Liver (tissue), 9 donors: ENCODE measurements around the gene CHAMP1. TPM values are rescaled to one million over a fixed set of nuclear protein-coding genes. Genes with fewer than 3 reads are reported as not detected.

Source experiments
- DNase-seq: peaks from one replicate; pipeline ENCODE4 v3.0.0-alpha.2; 2017; ENCODE audit warnings: low spot score
- H3K27ac ChIP-seq, 2 donors: one replicate each; pipeline ENCODE4 v1.7.0; 2013; ENCODE audit warnings: inconsistent platforms in 2 of 2, low read length in 2 of 2, control low read depth in 1 of 2, low read depth in 1 of 2, mild to moderate bottlenecking in 1 of 2
- H3K27me3 ChIP-seq, 4 donors: one replicate each; pipeline versions ENCODE4 v1.6.1 to v1.7.0; 2013; ENCODE audit warnings: low read length in 3 of 4, inconsistent platforms in 1 of 4, mild to moderate bottlenecking in 1 of 4, moderate library complexity in 1 of 4; ENCODE audit not compliant: control insufficient read depth in 4 of 4, insufficient read depth in 4 of 4
- H3K36me3 ChIP-seq, 4 donors: one replicate each; pipeline versions ENCODE4 v1.6.1 to v1.7.0; 2013; ENCODE audit warnings: low read length in 3 of 4, mild to moderate bottlenecking in 3 of 4, low read depth in 1 of 4, moderate library complexity in 1 of 4; ENCODE audit not compliant: control insufficient read depth in 4 of 4, insufficient read depth in 3 of 4
- H3K4me1 ChIP-seq, 4 donors: one replicate each; pipeline versions ENCODE4 v1.6.1 to v1.7.0; 2013; ENCODE audit warnings: low read length in 3 of 4, mild to moderate bottlenecking in 3 of 4, moderate library complexity in 1 of 4; ENCODE audit not compliant: control insufficient read depth in 4 of 4, insufficient read depth in 4 of 4
- H3K4me3 ChIP-seq, 3 donors: one replicate each; pipeline versions ENCODE4 v1.6.1 to v1.7.0; 2013; ENCODE audit warnings: low read length in 3 of 3, control low read depth in 1 of 3, low read depth in 1 of 3, mild to moderate bottlenecking in 1 of 3
- H3K9ac ChIP-seq, 2 donors: one replicate each; pipeline ENCODE4 v1.7.0; 2013; ENCODE audit warnings: low read length in 2 of 2, mild to moderate bottlenecking in 2 of 2, moderate library complexity in 2 of 2, control low read depth in 1 of 2, low read depth in 1 of 2
- H3K9me3 ChIP-seq, 4 donors: one replicate each; pipeline versions ENCODE4 v1.6.1 to v1.7.0; 2013; ENCODE audit warnings: low read length in 3 of 4; ENCODE audit not compliant: control insufficient read depth in 4 of 4
- GABPA ChIP-seq, 2 donors: IDR thresholded peaks in 1 of 2; conservative IDR thresholded peaks in 1 of 2; 2 replicates each; pipeline ENCODE4 v1.6.1; 2016; ENCODE audit warnings: antibody characterized with exemption in 2 of 2, mild to moderate bottlenecking in 1 of 2, moderate library complexity in 1 of 2
- RAD21 ChIP-seq, 2 donors: IDR thresholded peaks; 2 replicates each; pipeline ENCODE4 v1.6.1; 2016; ENCODE audit warnings: antibody characterized with exemption in 2 of 2, mild to moderate bottlenecking in 2 of 2
- WGBS: extraction: QIAGEN DNeasy Blood & Tissue Kit; methylation state at CpG from one replicate; pipeline ENCODE4 v1.1.7; 2013; 5-methylcytosine and 5-hydroxymethylcytosine counted together
- polyA plus RNA-seq, 2 donors: library from polyadenylated mRNA; stranded (reverse) in 1 of 2; unstranded in 1 of 2; fragments of 200-250 nt in 1 of 2; fragments of >200 nt in 1 of 2; fragmentation: Nextera tagmentation in 1 of 2; extraction: Ambion mirVana in 1 of 2; gene quantifications; one replicate each; pipeline versions ENCODE4 v1.2.1 to v1.2.3, GENCODE V29; 2013 to 2015
- total RNA-seq, 2 donors: library from RNA; depleted of rRNA; stranded (reverse); fragments of >200 nt; gene quantifications; one replicate each; pipeline ENCODE4 v1.2.3, GENCODE V29; 2014
- TF ChIP-seq, protein P1 (sequence below): IDR thresholded peaks from 2 replicates; pipeline ENCODE4 v1.6.1; 2016; ENCODE audit warnings: antibody characterized with exemption
- TF ChIP-seq, protein P2 (sequence below): fragments of 150-350 bp; IDR thresholded peaks from 2 replicates; pipeline ENCODE4 v1.5.1; 2017; ENCODE audit warnings: improper control_type of control experiment, low read depth, low read length; ENCODE audit not compliant: missing input control
- TF ChIP-seq, protein P3 (sequence below): IDR thresholded peaks from 2 replicates; pipeline ENCODE4 v1.6.1; 2016; ENCODE audit warnings: antibody characterized with exemption, mild to moderate bottlenecking
- TF ChIP-seq, protein P4 (sequence below): IDR thresholded peaks from 2 replicates; pipeline ENCODE4 v1.6.1; 2016; ENCODE audit warnings: antibody characterized with exemption
- donor health status: healthy.
- donor health status: healthy.
- donor health status: healthy.
- donor health status: healthy.
- donor health status: healthy.

CHAMP1 gene
- total and polyA plus RNA-seq, 4 donors = 6.2 to 15.1 (median 7.8) TPM

DNA sequence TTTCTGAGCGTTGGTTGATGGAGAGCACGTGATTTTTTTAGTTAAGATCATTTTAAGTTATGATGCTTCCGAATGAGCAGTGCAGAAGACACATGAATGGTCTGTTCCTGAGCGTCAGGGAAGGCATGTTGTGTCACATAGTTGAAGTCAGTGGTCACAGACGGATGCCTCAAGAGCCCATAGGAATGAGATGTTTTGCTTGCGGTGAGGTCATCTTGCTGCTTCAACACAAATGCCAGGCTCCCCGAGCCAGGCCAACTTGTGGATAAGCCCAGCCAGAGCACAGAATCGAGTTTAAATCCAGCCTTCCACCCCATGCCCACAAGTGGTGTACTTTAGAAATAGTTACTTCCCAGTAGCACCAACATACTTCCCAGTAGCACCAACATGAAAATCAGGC lies 27.5 kb upstream of the CHAMP1 start (continued):
- TF ChIP-seq, protein P1, sequence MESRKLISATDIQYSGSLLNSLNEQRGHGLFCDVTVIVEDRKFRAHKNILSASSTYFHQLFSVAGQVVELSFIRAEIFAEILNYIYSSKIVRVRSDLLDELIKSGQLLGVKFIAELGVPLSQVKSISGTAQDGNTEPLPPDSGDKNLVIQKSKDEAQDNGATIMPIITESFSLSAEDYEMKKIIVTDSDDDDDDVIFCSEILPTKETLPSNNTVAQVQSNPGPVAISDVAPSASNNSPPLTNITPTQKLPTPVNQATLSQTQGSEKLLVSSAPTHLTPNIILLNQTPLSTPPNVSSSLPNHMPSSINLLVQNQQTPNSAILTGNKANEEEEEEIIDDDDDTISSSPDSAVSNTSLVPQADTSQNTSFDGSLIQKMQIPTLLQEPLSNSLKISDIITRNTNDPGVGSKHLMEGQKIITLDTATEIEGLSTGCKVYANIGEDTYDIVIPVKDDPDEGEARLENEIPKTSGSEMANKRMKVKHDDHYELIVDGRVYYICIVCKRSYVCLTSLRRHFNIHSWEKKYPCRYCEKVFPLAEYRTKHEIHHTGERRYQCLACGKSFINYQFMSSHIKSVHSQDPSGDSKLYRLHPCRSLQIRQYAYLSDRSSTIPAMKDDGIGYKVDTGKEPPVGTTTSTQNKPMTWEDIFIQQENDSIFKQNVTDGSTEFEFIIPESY = no peak

DNA sequence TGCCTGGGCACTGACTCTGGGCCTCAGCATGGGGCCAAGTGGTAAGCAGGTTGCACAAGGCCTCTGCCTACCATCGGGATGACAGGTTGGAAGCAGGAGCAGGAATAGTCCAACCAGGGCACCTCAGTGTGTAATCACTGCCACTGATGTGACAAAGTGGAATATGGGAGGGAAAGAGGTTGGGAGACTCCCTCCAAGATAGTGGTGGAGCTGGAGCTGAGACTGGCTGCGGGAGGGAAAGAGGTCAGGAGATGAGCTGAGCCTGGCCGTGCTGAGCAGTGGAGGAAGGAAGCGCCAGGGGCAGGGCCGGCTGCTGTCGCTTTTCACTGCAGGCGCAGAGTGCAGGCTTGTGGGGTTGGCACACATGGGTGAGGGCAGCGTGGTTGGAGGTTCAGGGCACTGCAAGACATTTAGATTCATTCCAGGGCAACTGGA lies 26.1 kb upstream of the CHAMP1 start:
- Histone ChIP-seq H3K9me3 (no peaks in the 10 kb centered on the region), H3K36me3 (peaks cover 12 to 34% (median 31%) of the 10 kb centered on the region in 4 donors), H3K9ac (no peak overlapping the region), H3K4me3 (no peak overlapping the region), H3K27me3 (no peaks in the 10 kb centered on the region), H3K27ac (no peak overlapping the region), H3K4me1 (peaks cover 0 to 4% (median 1%) of the 10 kb centered on the region in 4 donors)
- no peak for DNase-seq
- TF ChIP-seq GABPA (IDR thresholded peaks at IDR 0.05 in 1 of 2, conservative IDR thresholded peaks at IDR 0.05 in 1 of 2) (no peak), RAD21 (IDR thresholded peaks at IDR 0.05) (no peak)
- TF ChIP-seq, protein P2, sequence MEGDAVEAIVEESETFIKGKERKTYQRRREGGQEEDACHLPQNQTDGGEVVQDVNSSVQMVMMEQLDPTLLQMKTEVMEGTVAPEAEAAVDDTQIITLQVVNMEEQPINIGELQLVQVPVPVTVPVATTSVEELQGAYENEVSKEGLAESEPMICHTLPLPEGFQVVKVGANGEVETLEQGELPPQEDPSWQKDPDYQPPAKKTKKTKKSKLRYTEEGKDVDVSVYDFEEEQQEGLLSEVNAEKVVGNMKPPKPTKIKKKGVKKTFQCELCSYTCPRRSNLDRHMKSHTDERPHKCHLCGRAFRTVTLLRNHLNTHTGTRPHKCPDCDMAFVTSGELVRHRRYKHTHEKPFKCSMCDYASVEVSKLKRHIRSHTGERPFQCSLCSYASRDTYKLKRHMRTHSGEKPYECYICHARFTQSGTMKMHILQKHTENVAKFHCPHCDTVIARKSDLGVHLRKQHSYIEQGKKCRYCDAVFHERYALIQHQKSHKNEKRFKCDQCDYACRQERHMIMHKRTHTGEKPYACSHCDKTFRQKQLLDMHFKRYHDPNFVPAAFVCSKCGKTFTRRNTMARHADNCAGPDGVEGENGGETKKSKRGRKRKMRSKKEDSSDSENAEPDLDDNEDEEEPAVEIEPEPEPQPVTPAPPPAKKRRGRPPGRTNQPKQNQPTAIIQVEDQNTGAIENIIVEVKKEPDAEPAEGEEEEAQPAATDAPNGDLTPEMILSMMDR = no peak
- TF ChIP-seq, protein P3, sequence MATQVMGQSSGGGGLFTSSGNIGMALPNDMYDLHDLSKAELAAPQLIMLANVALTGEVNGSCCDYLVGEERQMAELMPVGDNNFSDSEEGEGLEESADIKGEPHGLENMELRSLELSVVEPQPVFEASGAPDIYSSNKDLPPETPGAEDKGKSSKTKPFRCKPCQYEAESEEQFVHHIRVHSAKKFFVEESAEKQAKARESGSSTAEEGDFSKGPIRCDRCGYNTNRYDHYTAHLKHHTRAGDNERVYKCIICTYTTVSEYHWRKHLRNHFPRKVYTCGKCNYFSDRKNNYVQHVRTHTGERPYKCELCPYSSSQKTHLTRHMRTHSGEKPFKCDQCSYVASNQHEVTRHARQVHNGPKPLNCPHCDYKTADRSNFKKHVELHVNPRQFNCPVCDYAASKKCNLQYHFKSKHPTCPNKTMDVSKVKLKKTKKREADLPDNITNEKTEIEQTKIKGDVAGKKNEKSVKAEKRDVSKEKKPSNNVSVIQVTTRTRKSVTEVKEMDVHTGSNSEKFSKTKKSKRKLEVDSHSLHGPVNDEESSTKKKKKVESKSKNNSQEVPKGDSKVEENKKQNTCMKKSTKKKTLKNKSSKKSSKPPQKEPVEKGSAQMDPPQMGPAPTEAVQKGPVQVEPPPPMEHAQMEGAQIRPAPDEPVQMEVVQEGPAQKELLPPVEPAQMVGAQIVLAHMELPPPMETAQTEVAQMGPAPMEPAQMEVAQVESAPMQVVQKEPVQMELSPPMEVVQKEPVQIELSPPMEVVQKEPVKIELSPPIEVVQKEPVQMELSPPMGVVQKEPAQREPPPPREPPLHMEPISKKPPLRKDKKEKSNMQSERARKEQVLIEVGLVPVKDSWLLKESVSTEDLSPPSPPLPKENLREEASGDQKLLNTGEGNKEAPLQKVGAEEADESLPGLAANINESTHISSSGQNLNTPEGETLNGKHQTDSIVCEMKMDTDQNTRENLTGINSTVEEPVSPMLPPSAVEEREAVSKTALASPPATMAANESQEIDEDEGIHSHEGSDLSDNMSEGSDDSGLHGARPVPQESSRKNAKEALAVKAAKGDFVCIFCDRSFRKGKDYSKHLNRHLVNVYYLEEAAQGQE = no peak
- TF ChIP-seq, protein P4, sequence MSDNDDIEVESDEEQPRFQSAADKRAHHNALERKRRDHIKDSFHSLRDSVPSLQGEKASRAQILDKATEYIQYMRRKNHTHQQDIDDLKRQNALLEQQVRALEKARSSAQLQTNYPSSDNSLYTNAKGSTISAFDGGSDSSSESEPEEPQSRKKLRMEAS = no peak
- WGBS = 80% methylated on average over 8 of the region's 8 CpGs

DNA sequence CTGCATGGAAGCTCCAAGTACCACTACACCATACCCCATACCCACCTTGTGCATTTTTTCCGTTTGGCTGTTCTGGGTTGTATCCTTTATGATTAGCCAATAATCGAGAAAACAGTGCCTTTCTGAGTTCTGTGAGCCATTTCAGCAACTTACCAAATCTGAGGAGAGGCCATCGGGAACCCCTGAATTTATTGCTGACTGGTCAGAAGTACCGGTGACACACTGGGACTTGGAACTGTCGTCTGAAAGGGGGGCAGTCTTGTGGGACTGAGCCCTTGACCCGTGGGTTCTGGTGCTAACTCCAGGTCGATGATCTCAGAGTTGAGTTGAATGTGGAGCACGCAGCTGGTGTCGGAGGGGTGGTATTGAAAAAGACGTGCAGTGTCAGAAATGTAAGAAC lies 17.9 kb upstream of the CHAMP1 start:
- Histone ChIP-seq H3K36me3 (peaks cover 10 to 39% (median 25%) of the 10 kb centered on the region in 4 donors), H3K4me3 (no peak overlapping the region), H3K27ac (no peak overlapping the region), H3K9ac (no peak overlapping the region), H3K27me3 (no peaks in the 10 kb centered on the region), H3K4me1 (peaks cover 0 to 3% (median 0%) of the 10 kb centered on the region in 4 donors), H3K9me3 (no peaks in the 10 kb centered on the region)
- no peak for TF ChIP-seq GABPA (IDR thresholded peaks at IDR 0.05 in 1 of 2, conservative IDR thresholded peaks at IDR 0.05 in 1 of 2)
- no peak for DNase-seq
- 88% methylated on average over 10 of the region's 10 CpGs for WGBS
